NCI-H82 treated with DMSO at 0.1 percent for 48 hours (cell line): ENCODE results near the gene CSNK1D.
A peak's percentile ranks its signal among the peaks of the same experiment; 100 is the strongest.

Experiments used
- DNase-seq: peaks from one replicate; lab custom pipeline; 2025; ENCODE audit not compliant: unreplicated experiment; lab: John Stamatoyannopoulos, UW

The CSNK1D gene

GRCh38 chr17:82296511-82297279 is 23.2 kb upstream of the CSNK1D start:
- no peak for DNase-seq

- no peak for DNase-seq
These were observed 21.9 kb upstream of the CSNK1D start for GRCh38 chr17:82295472-82295814.

DNA sequence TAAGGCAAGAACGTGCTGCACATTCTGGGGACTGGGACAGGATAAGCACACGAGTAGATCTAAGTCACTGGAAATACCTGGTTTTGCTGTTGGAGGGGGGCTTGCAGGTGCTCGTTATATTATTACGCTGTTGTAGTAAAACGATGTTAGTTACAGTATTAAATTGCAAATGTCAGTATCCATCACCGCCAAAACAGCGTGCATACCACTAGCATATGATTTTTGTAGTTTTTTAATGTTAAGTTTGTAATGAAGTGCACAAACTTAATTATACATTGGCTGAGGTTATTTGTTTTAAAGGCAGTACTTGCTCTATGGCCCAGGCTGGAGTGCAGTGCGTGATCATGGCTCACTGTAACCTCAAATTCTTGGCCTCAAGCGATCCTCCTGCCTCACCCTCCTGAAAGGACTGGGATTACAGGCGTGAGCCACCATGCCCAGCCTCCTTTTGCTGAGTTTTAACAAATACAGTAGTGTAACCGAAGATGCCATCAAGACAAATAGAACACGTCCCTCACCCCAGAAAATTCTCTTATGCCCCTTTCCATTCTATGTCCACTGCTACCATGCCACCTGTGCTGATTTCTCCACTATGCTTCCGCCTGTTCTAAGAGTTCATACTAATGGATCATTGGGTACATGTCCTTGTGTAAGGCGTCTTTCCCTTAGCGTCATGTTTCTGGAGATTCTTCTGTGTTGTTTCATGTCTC is 20.7 kb upstream of the CSNK1D start:
- no peak for DNase-seq

DNA sequence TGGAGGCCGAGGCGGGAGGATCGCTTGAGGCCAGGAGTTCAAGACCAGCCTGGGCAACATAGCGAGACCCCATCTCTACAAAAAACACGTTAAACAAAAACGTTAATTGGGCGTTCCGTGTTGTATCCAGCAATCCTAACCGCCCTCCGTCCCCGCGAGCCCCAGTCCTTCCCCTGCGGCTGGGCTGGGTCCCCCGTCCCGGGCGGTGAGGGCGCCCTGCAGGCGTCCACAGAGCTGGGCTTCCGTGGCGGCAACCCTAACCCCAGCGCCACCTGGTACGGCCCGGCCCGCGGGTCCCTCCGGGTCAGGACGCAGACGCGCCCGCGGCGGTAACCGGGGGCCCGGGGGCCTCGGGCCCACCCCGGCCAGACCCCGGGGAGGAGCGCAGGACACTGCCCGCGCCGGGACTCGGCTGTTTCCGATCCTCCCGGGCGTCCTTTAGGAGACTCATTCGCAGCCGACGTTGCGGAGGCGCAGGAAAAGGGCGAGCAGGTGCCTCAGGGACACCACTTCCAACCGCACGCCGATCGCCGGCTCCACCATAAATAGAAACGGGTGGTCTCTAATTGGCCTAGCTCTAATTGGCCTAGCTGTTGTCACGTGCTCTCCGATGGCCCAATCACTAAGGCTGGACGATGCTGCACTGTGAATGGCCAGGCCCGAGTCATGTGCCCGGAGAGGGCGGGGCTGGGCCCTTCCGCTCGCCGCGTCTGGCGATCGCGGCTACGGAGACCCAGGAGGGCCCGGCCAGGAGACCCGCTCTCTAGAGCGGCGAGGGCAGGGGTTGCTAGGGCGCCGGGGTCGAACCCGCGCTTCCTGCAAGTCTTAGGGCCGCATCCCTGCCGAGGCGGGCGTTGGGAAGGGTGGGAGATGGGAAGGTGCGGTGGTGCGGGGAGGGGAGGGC is 19.0 kb upstream of the CSNK1D start:
- DNase-seq = peak; percentile 97

GRCh38 chr17:82291582-82292250 is 18.2 kb upstream of the CSNK1D start:
- DNase-seq = no peak

- peak; percentile 51 for DNase-seq
These were observed 14.6 kb upstream of the CSNK1D start for GRCh38 chr17:82287868-82288801.

- DNase-seq = no peak
These were observed 13.7 kb upstream of the CSNK1D start for GRCh38 chr17:82287013-82287867.

DNA sequence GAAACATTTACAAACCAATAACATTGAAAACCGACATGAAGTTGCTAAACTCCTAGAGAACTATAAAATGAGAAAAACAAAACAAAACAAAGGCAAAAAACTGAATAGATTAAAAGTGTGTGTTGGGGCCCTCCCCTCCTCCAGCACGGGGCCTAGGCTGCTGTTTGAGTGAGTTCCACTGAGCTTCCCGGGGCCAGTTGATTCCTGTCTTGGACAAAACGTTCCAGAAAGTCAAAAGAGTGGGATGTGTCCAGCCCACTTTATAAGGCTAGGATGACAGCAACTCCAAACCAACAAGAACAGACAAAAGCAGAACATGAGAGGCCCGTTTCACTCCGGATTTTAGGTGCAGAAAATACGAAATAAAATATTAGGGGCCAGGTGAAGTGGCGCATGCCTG is 11.6 kb upstream of the CSNK1D start:
- no peak for DNase-seq

GRCh38 chr17:82283208-82283749 is 9.8 kb upstream of the CSNK1D start:
- no peak for DNase-seq

- no peak for DNase-seq
These were observed 9.0 kb upstream of the CSNK1D start for GRCh38 chr17:82282239-82283207.

GRCh38 chr17:82281502-82282238 is 8.2 kb upstream of the CSNK1D start:
- no peak for DNase-seq

GRCh38 chr17:82281076-82281475 is 7.6 kb upstream of the CSNK1D start:
- DNase-seq = no peak

DNA sequence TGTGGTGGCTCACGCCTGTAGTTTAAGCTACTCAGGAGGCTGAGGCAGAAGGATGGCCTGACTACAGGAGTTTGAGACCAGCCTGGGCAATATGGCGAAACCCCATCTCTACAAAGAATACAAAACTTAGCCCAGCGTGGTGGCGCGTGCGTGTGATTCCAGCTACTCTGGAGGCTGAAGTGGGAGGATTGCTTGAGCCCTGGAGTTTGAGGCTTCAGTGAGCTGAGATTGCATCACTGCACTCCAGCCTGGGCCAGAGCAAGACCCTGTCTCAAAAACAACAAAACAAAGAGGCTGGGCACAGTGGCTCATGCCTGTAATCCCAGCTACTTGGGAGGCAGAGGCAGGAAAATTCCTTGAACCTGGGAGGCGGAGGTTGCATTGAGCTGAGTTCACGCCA is 7.0 kb upstream of the CSNK1D start:
- no peak for DNase-seq

- no peak for DNase-seq
These were observed 5.4 kb upstream of the CSNK1D start for GRCh38 chr17:82278786-82279391.

- DNase-seq = no peak
These were observed 4.8 kb upstream of the CSNK1D start for GRCh38 chr17:82278308-82278707.

DNA sequence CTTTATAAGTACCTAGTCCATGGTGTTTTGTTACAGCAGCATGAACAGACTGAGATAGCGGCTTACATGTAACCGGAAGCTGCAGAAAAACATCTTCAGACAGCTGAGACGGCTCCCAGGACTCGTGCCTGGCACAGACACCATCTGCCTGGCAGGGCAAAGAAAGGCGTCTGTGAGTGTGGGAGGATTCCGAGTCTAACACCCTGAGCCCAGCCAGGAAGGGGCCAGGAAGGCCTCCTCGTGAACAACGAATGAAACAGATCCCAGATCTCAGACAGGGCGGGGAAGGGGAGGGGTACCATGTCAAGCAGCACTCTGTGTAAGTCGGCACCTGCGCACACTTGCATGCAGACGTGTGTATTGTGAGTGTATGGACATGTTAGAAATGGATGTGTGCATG is 4.4 kb upstream of the CSNK1D start:
- no peak for DNase-seq

GRCh38 chr17:82276938-82277337 is 3.4 kb upstream of the CSNK1D start:
- DNase-seq = no peak
